Measurements from ENCODE around the gene SDF2. TPM values are rescaled to one million over a fixed set of nuclear protein-coding genes. Genes with fewer than 3 reads are reported as not detected.

The SDF2 gene
- total RNA-seq, 1 donor from 2014 or later: 46.2 TPM

DNA sequence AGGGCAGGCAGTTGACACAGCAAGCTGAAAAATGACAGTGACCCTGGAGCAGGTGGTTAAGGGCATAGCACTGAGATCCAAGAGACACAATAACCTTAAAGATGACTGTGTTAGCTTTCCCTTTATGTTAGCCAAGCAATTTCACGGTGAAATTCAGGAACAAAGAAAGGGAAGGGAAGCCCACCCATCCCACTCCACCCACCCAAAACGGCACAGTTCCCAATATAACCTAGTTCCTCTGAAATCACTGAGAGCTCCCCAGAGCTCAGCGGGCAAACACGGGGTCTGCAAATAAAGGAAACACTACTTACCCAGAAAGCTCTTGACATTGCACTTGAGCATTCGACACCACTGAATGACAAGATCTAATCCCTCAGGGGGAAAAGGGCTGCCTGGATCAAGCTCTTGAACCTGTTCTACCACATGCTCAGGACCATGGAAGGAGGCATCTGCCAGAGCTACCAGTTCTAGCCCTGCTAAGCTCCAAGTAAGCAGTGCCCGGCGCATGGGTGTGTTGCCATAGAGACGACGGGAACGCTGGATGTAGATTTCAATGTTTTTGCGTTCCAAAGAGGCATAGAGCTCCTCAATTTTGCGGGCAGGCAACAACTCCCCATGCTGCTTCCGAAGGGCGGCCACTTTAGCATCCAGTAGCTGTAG lies 27.4 kb downstream of the SDF2 start:
- intact Hi-C loops (cut with micrococcal nuclease): no loop called here
- H3K4me3 Mint-ChIP-seq: no peak overlapping the region

DNA sequence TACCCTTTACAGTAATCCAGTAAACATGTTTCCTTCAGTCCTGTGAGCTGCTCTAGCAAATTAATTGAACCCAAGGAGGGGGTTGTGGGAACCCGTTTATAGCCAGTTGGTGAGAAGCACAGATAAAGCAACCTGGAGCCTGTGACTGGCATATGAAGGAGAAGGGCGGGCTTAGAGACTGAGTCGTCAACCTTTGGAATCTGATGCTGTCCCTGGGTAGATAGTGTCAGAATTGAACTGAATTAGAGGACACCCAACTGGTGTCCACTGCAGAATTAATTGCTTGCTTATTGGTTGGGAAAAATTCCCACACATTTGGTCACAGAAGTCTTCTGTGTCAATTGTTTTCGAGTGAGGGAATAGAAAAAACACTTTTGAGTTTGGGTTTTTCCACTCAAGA lies 34.9 kb downstream of the SDF2 start:
- Mint-ChIP-seq H3K27ac (no peak overlapping the region), H3K4me3 (no peak overlapping the region), H3K4me1 (peaks cover 8% of the 10 kb centered on the region), H3K36me3 (ENCODE audit: low read depth) (peaks cover 68% of the 10 kb centered on the region), H3K27me3 (no peaks in the 10 kb centered on the region), H3K9me3 (no peaks in the 10 kb centered on the region)
- no peak for DNase-seq
- intact Hi-C loops (cut with micrococcal nuclease): no loop called here

More for the DNA sequence above, 27.4 kb downstream of the SDF2 start:
- H3K4me1 Mint-ChIP-seq: peaks cover 11% of the 10 kb centered on the region
- no peak for DNase-seq
- no peaks in the 10 kb centered on the region for H3K9me3 Mint-ChIP-seq
- H3K27ac Mint-ChIP-seq: no peak overlapping the region
- H3K27me3 Mint-ChIP-seq: no peaks in the 10 kb centered on the region
- H3K36me3 Mint-ChIP-seq (ENCODE audit: low read depth): peaks cover 81% of the 10 kb centered on the region

DNA sequence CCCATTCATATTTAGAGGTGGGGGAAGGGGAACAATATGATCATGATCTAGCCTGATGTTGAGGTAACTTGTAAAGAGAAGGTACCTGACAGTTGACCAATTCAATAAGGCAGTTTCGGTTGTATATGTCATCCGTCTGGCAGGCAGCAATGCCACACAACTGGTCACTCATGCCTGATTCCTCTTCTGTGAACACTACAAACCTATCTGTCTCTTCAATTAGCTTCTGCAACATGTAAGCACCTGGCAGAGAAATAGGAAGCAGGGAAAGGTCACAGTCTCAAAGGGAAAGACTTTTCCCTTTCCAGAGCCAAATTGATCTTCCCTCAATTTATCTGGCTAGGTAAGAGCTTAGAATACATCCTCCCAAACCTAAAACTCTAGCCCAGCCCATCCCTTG lies 37.6 kb downstream of the SDF2 start:
- peaks cover 75% of the 10 kb centered on the region for H3K36me3 Mint-ChIP-seq (ENCODE audit: low read depth)
- intact Hi-C loops (cut with micrococcal nuclease): no loop called here
- no peaks in the 10 kb centered on the region for H3K27me3 Mint-ChIP-seq
- no peak overlapping the region for H3K27ac Mint-ChIP-seq
- DNase-seq: no peak
- H3K4me3 Mint-ChIP-seq: no peak overlapping the region
- no peaks in the 10 kb centered on the region for H3K9me3 Mint-ChIP-seq
- H3K4me1 Mint-ChIP-seq: peaks cover 8% of the 10 kb centered on the region

- H3K36me3 Mint-ChIP-seq (ENCODE audit: low read depth): peaks cover 78% of the 10 kb centered on the region
- no peak overlapping the region for H3K27ac Mint-ChIP-seq
- intact Hi-C loops (cut with micrococcal nuclease): no loop called here
- DNase-seq: no peak
- no peak overlapping the region for H3K4me3 Mint-ChIP-seq
- H3K9me3 Mint-ChIP-seq: no peaks in the 10 kb centered on the region
- H3K4me1 Mint-ChIP-seq: peaks cover 8% of the 10 kb centered on the region
- no peaks in the 10 kb centered on the region for H3K27me3 Mint-ChIP-seq
Observed at GRCh38 chr17:28623696-28624095, 38.0 kb downstream of the SDF2 start.

GRCh38 chr17:28622186-28622585 lies 39.5 kb downstream of the SDF2 start:
- Mint-ChIP-seq H3K27me3 (no peaks in the 10 kb centered on the region), H3K4me1 (peaks cover 8% of the 10 kb centered on the region), H3K27ac (no peak overlapping the region), H3K4me3 (no peak overlapping the region), H3K36me3 (ENCODE audit: low read depth) (peaks cover 75% of the 10 kb centered on the region), H3K9me3 (no peaks in the 10 kb centered on the region)
- no peak for DNase-seq
- intact Hi-C loops (cut with micrococcal nuclease): no loop called here

DNA sequence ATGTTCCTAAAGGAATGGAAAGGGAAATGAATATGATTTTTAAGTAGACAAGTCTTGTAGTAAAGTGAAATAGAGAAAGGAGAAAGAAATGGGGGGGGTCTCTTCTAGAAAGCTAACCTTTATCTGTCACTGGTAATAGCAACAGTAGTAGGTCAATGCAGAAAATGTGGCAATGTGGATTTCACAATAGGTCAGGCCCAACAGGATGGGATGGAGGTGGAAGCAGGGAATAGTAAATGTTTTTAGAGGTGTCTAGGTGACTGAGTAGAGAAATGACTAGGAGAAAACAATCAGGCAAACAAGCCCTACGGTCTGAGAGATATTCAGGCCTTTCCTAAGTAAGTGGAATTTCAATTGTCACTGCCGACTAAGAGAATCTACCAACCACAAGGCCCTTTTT lies 41.7 kb downstream of the SDF2 start:
- no peaks in the 10 kb centered on the region for H3K4me1 Mint-ChIP-seq
- DNase-seq: no peak
- intact Hi-C loops (cut with micrococcal nuclease): no loop called here
- no peaks in the 10 kb centered on the region for H3K27me3 Mint-ChIP-seq
- peaks cover 75% of the 10 kb centered on the region for H3K36me3 Mint-ChIP-seq (ENCODE audit: low read depth)
- H3K9me3 Mint-ChIP-seq: no peaks in the 10 kb centered on the region
- no peak overlapping the region for H3K4me3 Mint-ChIP-seq
- no peak overlapping the region for H3K27ac Mint-ChIP-seq

- no peak for DNase-seq
- intact Hi-C loops (cut with micrococcal nuclease): no loop called here
- Mint-ChIP-seq H3K4me3 (no peak overlapping the region), H3K4me1 (peaks cover 3% of the 10 kb centered on the region), H3K27ac (no peak overlapping the region), H3K9me3 (no peaks in the 10 kb centered on the region), H3K36me3 (ENCODE audit: low read depth) (peaks cover 76% of the 10 kb centered on the region), H3K27me3 (no peaks in the 10 kb centered on the region)
Observed at GRCh38 chr17:28618464-28618863, 43.2 kb downstream of the SDF2 start.

- no peak overlapping the region for H3K27ac Mint-ChIP-seq
- no peaks in the 10 kb centered on the region for H3K9me3 Mint-ChIP-seq
- peaks cover 4% of the 10 kb centered on the region for H3K4me1 Mint-ChIP-seq
- H3K27me3 Mint-ChIP-seq: no peaks in the 10 kb centered on the region
- peaks cover 74% of the 10 kb centered on the region for H3K36me3 Mint-ChIP-seq (ENCODE audit: low read depth)
- H3K4me3 Mint-ChIP-seq: no peak overlapping the region
- intact Hi-C loops (cut with micrococcal nuclease): no loop called here
- DNase-seq: no peak
Observed at GRCh38 chr17:28616281-28616680, 45.4 kb downstream of the SDF2 start.

DNA sequence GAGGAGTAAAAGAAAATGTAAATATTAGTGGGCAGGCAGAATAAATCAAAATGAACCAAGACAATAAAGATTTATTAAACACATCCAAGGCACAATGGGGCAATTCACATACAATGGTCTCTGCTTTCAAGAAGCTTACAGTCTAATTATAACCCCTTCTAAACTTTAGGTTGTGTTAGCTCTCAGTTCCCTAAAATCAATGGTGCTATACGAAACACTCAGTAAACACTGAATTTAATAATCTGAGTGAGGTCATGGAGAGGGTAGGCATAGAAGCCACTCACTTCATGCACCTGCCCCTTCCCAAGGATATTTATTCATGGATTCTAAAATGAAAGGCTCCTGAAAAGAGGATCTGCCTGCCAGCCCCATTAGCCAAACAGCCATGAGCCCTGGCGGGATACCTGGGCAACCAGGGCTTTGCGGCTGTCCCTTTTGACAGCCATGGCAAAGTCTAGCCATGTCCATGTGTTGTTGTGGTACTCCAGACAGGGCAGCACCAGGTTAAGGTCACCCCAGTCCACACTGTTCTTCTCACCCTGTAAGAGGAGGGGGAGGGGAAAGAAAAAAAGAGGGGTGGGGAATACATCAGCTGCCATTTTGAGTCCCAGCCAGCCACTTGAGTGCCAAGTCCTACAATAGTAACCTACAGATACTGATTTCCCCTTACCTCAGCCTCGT lies 46.3 kb downstream of the SDF2 start:
- peaks cover 4% of the 10 kb centered on the region for H3K4me1 Mint-ChIP-seq
- no peak overlapping the region for H3K27ac Mint-ChIP-seq
- peaks cover 71% of the 10 kb centered on the region for H3K36me3 Mint-ChIP-seq (ENCODE audit: low read depth)

DNA sequence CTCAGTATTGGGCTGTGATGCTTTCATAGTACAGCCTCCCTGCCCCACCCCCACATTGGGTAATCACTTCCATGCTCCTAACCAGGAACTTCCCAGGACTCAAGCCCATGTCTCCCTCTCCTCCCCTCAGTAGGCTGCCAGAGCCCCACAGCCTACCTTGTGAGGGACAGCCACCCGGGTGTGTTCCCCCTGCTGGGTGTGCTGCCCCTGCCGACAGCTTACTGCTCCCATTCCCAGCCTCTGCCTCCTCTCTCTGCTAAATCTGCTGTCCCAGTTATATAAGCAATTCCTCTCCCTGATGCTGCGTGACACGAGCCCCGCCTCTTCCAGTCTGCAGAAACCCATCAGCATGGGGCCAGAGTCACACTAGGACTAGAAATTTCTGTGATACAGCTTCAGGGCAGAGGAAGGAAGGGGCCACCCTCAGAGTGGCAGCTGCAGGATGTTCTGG lies 47.8 kb downstream of the SDF2 start, which contains the start of gene RSKR:
TSS of gene RSKR (minus strand) at position 255 of the 451 bp plus-strand sequence. CDS start at position 231, 24 bp downstream.
- no peaks in the 10 kb centered on the region for H3K27me3 Mint-ChIP-seq
- H3K36me3 Mint-ChIP-seq (ENCODE audit: low read depth): peaks cover 67% of the 10 kb centered on the region
- no peak for DNase-seq
- H3K4me1 Mint-ChIP-seq: peaks cover 4% of the 10 kb centered on the region
- intact Hi-C loops (cut with micrococcal nuclease): loop anchor here (1.0 kb wide), 1 partner anchor 120 kb away; no protein-coding TSS in a partner anchor
- no peak within 1 kb of the TSS for H3K4me3 Mint-ChIP-seq
- peak within 1 kb of the TSS; percentile 45 for H3K27ac Mint-ChIP-seq
- no peaks in the 10 kb centered on the region for H3K9me3 Mint-ChIP-seq

More for the DNA sequence above, 46.3 kb downstream of the SDF2 start:
- no peaks in the 10 kb centered on the region for H3K9me3 Mint-ChIP-seq
- H3K27me3 Mint-ChIP-seq: no peaks in the 10 kb centered on the region
- DNase-seq: no peak
- intact Hi-C loops (cut with micrococcal nuclease): no loop called here
- no peak overlapping the region for H3K4me3 Mint-ChIP-seq

GRCh38 chr17:28612936-28613872 lies 48.5 kb downstream of the SDF2 start:
- Mint-ChIP-seq H3K4me1 (peaks cover 4% of the 10 kb centered on the region), H3K9me3 (no peaks in the 10 kb centered on the region), H3K27ac (no peak overlapping the region), H3K4me3 (no peak overlapping the region), H3K36me3 (ENCODE audit: low read depth) (peaks cover 68% of the 10 kb centered on the region), H3K27me3 (no peaks in the 10 kb centered on the region)
- intact Hi-C loops (cut with micrococcal nuclease): loop anchor here (1.0 kb wide), 1 partner anchor 119 kb away; no protein-coding TSS in a partner anchor
- peak; percentile 80 for DNase-seq

DNA sequence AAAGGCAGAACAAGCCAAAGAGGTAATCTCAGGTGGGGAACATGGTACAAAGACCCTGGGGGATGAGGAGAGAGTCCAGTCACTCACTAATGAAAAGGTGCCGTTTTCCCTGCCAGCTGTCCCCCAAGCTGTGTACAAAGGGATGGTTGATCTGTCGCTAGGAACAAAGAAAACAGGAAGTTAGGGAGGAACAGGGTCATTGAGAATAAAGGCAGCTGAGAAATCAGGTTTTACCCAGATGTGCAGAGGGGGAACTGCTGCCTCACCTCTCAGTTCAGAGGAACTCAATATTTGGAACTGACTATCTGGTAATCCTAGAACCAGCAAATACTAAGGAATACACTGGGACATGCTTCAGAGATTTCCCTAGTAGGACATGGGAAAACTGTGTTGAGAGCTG lies 49.2 kb downstream of the SDF2 start:
- Mint-ChIP-seq H3K27me3 (no peaks in the 10 kb centered on the region), H3K27ac (no peak overlapping the region), H3K9me3 (no peaks in the 10 kb centered on the region), H3K4me3 (no peak overlapping the region), H3K4me1 (peaks cover 4% of the 10 kb centered on the region), H3K36me3 (ENCODE audit: low read depth) (peaks cover 65% of the 10 kb centered on the region)
- intact Hi-C loops (cut with micrococcal nuclease): no loop called here
- DNase-seq: no peak

GRCh38 chr17:28610376-28610775 lies 51.3 kb downstream of the SDF2 start:
- DNase-seq: no peak
- intact Hi-C loops (cut with micrococcal nuclease): no loop called here
- Mint-ChIP-seq H3K9me3 (no peaks in the 10 kb centered on the region), H3K4me1 (peaks cover 4% of the 10 kb centered on the region), H3K4me3 (no peak overlapping the region), H3K27ac (no peak overlapping the region), H3K27me3 (no peaks in the 10 kb centered on the region), H3K36me3 (ENCODE audit: low read depth) (peaks cover 54% of the 10 kb centered on the region)
